Activated T-cell treated with anti-CD3 and anti-CD28 coated beads for 48 hours (primary cell): ENCODE data around the gene RWDD4.
"Not testable (repeated sequence)": the region's sequence is repeated elsewhere in the genome, so short reads cannot be mapped to it uniquely, and the experiment has no call there.

Experiments used
- DNase-seq: peaks from one replicate; pipeline ENCODE4 v3.0.0-alpha.2; 2020; ENCODE audit warnings: low read depth

Gene RWDD4

DNA sequence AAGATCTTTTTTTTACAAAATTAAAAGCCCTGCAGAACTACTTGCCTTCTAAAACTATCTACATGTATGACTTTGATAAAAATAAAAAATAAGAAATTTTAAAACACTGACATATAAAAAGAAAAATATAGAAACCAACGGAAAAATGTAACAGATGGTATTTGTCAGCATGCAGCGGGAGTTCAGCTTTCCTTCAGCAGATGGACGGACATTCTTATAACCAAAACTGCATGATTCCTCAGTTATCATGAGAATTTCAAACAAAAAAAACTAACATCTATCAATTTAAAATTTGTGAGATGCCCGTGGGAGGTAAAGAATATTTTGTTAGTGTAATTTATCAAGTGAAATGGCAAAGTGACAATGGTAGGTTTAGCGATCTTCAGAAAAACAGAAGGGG, 23.2 kb downstream of the RWDD4 start:
- no peak for DNase-seq

DNA sequence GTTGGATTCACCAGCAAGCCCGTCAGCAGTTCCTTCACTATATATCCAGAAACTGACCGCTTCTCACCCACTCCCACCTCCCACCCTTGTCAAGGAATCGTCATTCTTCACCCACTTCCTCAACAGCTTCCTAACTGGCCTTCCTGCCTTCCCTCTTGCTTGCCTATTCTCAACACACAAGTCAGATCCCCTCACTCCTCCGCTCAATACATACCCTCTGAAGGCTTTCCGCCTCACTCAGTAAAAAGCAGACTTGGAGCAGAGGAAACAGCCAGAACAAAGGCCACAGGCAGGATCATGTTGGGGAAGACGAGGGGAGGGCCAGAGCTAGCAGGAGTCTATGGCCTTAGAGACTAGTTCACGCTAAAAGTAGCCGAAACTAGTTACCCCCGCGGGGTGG, 23.7 kb downstream of the RWDD4 start:
- DNase-seq = no peak

GRCh38 chr4:183633476-183634400, 25.2 kb downstream of the RWDD4 start:
- DNase-seq = no peak

- no peak for DNase-seq
Measured at GRCh38 chr4:183632689-183633088, 26.3 kb downstream of the RWDD4 start.

- DNase-seq = no peak
Measured at GRCh38 chr4:183631577-183632198, 27.3 kb downstream of the RWDD4 start.

DNA sequence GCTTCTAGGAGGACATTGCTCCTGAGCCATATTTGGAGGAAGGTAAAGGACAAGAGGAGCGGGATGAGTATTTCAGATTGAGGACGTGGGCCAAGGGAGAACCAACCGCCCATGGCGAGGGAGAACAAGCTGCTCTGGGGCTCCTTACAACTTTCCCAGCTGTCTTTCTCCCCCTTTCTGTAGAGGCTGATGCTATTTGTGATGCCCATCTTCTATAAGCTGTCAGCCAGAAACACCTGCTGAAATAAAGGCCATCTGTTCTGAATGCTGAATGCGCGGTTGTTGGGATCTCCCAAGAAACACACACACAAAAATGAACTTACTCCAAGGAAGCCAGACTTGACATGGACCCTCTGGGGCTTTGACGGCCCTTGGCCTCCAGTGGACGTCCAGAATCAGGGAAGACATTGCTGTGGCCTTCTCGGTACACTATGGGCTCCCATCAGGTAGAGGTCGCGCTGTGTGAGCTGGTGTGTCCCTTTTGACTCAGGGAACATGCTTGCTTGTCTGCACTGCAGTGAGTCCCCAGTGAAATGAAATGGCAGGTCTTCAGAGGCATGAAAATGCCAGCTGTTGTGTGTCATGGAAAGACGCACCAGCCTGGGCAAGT, 30.9 kb downstream of the RWDD4 start:
- DNase-seq = no peak

DNA sequence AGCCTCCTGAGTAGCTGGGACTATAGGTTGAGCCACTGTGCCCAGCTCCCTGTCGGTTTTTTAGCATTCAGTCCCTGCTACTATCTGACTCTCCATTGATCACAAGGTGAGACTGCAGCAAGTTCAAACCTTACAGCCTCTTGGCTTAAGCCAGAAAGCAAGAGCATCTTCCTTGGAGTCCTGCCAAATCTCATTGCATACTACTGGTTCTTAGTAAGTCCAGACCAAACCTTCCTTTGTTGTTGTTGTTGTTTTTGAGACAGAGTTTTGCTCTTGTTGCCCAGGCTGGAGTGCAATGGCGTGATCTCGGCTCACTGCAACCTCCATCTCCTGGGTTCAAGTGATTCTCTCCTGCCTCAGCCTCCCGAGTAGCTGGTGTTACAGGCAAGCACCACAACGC, 31.7 kb downstream of the RWDD4 start:
- not testable (repeated sequence) for DNase-seq

DNA sequence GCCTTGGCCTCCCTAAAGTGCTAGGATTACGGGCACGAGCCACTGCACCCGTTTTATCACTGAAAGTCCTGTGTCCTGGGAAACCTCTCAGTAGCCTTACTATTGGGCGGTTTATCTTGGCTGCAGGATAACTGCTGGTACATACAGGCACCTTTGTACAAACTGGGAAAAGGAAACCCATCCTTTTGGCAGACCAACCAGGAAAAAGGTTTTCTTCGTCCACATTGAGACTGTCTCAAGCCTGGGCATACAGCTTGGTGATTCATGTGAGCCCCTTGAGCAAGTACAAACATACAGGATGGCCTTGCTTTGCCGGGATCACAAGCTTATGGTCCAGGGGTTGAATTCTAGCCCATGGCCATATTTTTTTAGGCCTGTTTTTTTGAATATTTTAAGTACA, 32.8 kb downstream of the RWDD4 start:
- DNase-seq = no peak

- no peak for DNase-seq
Measured at GRCh38 chr4:183624548-183624947, 34.4 kb downstream of the RWDD4 start.

GRCh38 chr4:183621875-183622274, 37.1 kb downstream of the RWDD4 start:
- no peak for DNase-seq

GRCh38 chr4:183620421-183620820, 38.6 kb downstream of the RWDD4 start:
- DNase-seq = no peak

DNA sequence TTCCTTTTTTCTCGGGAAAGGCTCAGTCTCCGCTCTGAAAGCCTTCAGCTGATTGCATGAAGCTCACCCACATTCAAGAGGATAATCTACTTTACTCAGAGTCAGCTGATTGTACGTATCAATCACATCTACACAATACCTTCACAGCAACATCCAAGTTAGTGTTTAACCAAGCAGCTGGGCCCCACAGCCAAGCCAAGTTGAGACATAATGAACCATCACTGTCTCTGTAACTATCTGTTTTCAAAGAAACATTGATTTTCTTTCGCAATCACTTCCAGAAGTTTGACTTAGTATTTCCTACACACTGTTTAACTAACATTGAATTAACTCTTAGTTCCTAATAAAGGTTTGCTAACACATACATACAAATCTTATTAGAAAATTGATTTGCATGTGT, 40.3 kb downstream of the RWDD4 start:
- no peak for DNase-seq

DNA sequence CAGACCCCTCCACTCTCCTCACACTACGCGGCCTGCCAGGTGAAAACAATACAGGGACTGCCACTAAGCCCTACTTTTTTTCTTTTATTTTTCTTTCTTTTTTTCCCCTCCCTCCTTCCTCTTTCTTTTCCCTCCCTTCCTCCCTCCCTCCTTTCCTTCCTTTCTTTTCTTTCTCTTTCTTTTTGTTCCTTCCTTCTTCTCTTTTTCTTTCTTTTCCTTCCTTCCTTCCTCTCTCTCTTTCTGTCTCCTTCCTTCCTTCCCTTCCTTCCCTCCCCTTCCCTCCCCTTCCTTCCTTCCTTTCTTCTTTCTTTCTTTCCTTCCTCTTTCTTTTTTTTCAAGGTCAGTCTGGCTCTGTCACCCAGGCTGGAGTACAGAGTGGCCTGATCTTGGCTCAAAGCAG, 41.9 kb downstream of the RWDD4 start:
- DNase-seq = no peak

- DNase-seq = no peak
Measured at GRCh38 chr4:183612329-183613250, 46.4 kb downstream of the RWDD4 start.

DNA sequence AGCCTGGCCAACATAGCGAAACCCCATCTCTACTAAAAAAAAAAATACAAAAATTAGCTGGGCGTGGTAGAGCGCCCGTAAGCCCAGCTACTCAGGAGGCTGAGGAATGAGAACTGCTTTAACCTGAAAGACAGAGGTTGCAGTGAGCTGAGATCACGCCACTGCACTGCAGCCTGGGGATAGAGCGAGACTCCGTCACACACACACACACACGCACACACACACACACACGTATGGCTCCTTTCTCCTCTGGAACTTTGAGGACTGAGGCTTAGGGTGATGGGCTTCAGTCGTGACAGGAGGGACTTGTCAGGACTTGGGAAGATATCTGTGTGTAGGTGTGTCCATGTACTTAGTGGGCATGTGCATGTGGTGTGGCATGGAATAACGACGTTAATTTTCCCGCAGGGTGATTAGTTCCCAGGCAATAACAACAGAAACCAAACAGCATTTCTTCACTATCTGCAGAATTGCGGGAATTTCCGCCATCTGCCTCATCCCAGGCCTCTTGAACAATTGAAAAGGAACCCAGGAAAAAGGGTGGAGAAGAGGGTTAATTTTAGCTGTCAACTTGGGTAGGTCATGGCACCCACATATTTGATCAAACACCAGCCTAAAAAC, 47.7 kb downstream of the RWDD4 start:
- DNase-seq = no peak

DNA sequence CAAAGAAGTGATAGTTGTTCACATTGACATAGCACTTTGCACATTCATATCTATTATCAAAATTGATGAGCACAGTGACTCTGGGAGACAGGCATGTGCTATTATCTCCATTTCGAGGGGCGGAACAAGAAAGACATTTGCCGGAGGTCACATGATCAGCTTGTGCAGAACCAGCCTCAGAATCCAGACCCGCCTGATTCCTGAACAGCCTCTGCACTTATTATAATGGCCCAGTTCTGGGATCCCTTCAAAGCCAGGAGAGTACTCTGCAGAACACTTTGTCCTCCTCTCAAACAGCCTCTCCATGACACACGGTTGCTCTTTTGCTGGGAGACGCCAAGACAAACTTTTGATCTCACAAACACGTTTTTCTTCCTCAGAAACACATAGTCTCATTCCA, 48.4 kb downstream of the RWDD4 start:
- no peak for DNase-seq

DNA sequence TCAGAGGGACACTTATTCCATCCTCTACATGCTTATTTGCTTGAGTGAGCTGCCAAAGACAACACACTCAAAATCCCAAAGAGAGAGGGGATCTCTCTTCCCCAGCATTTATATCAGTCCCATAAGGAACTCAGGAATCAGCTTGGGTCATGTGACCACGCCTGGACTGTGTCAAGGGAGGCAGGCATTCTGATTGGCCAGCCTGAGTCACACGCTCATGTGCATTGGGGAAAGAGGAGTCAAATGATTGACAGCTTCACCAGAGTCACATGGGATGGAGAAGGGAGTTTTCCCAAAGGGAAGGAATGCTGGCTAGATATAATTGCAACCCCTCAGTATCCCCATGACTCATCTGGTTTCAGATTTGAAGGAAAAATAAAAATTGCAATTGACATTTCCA, 49.0 kb downstream of the RWDD4 start:
- DNase-seq = no peak

- no peak for DNase-seq
Measured at GRCh38 chr4:183609151-183609550, 49.8 kb downstream of the RWDD4 start.

- no peak for DNase-seq
Measured at GRCh38 chr4:183607894-183608293, 51.1 kb downstream of the RWDD4 start.

DNA sequence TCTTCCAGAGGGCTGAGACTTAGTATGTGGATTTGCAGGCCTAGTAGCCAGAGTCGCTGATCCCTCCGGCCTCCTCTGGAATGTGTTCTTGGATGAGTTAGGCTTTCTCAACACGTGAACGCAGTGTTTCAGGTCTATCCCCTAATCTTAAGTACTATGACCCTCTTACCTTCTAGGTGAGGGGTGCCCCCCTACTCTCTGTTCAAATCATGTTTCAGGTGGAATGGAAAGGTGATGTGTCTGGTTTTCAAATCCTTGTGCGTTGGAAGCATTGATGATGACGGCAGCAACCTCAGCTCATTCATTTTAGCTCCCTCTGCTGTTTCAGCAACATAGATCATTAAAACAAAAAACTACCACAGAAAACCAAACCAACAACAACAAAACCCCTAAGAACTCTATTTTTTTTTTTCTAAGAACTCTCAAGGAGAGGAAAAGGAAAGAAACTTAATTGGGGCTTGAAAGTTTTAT, 56.4 kb downstream of the RWDD4 start:
- DNase-seq = no peak

GRCh38 chr4:183601381-183601780, 57.6 kb downstream of the RWDD4 start:
- DNase-seq = no peak
